ENCODE measurements around the gene KRT73. TPM values are rescaled to one million over a fixed set of nuclear protein-coding genes. Genes with fewer than 3 reads are reported as not detected.

Gene KRT73
- total and polyA plus RNA-seq, 2 experiments from 2014 or later, result not detected

DNA sequence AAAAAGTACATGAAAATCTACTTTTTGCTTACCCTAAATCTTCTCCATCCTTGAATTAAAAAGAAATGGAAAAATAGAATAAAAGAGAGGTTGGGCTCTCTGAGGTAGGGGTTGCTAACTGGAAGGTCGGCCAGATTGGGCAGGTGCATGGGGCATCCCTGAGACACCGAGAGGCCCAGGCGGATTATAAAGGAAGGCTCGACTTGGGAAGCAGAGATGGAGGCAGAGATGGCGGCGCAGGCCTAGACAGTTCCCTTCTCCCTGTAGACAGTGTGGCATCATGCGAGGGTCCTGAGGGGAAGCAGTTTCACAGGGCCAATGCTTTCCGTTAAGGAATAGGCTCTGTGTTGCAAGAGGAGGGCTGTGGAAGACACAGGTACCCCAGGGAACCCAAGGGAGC, 41.0 kb downstream of the KRT73 start (continued):
- TF ChIP-seq, protein P1, sequence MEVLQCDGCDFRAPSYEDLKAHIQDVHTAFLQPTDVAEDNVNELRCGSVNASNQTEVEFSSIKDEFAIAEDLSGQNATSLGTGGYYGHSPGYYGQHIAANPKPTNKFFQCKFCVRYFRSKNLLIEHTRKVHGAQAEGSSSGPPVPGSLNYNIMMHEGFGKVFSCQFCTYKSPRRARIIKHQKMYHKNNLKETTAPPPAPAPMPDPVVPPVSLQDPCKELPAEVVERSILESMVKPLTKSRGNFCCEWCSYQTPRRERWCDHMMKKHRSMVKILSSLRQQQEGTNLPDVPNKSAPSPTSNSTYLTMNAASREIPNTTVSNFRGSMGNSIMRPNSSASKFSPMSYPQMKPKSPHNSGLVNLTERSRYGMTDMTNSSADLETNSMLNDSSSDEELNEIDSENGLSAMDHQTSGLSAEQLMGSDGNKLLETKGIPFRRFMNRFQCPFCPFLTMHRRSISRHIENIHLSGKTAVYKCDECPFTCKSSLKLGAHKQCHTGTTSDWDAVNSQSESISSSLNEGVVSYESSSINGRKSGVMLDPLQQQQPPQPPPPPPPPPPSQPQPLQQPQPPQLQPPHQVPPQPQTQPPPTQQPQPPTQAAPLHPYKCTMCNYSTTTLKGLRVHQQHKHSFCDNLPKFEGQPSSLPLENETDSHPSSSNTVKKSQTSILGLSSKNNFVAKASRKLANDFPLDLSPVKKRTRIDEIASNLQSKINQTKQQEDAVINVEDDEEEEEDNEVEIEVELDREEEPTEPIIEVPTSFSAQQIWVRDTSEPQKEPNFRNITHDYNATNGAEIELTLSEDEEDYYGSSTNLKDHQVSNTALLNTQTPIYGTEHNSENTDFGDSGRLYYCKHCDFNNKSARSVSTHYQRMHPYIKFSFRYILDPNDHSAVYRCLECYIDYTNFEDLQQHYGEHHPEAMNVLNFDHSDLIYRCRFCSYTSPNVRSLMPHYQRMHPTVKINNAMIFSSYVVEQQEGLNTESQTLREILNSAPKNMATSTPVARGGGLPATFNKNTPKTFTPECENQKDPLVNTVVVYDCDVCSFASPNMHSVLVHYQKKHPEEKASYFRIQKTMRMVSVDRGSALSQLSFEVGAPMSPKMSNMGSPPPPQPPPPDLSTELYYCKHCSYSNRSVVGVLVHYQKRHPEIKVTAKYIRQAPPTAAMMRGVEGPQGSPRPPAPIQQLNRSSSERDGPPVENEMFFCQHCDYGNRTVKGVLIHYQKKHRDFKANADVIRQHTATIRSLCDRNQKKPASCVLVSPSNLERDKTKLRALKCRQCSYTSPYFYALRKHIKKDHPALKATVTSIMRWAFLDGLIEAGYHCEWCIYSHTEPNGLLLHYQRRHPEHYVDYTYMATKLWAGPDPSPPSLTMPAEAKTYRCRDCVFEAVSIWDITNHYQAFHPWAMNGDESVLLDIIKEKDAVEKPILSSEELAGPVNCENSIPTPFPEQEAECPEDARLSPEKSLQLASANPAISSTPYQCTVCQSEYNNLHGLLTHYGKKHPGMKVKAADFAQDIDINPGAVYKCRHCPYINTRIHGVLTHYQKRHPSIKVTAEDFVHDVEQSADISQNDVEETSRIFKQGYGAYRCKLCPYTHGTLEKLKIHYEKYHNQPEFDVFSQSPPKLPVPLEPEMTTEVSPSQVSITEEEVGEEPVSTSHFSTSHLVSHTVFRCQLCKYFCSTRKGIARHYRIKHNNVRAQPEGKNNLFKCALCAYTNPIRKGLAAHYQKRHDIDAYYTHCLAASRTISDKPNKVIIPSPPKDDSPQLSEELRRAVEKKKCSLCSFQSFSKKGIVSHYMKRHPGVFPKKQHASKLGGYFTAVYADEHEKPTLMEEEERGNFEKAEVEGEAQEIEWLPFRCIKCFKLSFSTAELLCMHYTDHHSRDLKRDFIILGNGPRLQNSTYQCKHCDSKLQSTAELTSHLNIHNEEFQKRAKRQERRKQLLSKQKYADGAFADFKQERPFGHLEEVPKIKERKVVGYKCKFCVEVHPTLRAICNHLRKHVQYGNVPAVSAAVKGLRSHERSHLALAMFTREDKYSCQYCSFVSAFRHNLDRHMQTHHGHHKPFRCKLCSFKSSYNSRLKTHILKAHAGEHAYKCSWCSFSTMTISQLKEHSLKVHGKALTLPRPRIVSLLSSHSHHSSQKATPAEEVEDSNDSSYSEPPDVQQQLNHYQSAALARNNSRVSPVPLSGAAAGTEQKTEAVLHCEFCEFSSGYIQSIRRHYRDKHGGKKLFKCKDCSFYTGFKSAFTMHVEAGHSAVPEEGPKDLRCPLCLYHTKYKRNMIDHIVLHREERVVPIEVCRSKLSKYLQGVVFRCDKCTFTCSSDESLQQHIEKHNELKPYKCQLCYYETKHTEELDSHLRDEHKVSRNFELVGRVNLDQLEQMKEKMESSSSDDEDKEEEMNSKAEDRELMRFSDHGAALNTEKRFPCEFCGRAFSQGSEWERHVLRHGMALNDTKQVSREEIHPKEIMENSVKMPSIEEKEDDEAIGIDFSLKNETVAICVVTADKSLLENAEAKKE (CRISPR knock-in tag; IDR thresholded peaks at IDR 0.05), result no peak
- TF ChIP-seq, protein P2, sequence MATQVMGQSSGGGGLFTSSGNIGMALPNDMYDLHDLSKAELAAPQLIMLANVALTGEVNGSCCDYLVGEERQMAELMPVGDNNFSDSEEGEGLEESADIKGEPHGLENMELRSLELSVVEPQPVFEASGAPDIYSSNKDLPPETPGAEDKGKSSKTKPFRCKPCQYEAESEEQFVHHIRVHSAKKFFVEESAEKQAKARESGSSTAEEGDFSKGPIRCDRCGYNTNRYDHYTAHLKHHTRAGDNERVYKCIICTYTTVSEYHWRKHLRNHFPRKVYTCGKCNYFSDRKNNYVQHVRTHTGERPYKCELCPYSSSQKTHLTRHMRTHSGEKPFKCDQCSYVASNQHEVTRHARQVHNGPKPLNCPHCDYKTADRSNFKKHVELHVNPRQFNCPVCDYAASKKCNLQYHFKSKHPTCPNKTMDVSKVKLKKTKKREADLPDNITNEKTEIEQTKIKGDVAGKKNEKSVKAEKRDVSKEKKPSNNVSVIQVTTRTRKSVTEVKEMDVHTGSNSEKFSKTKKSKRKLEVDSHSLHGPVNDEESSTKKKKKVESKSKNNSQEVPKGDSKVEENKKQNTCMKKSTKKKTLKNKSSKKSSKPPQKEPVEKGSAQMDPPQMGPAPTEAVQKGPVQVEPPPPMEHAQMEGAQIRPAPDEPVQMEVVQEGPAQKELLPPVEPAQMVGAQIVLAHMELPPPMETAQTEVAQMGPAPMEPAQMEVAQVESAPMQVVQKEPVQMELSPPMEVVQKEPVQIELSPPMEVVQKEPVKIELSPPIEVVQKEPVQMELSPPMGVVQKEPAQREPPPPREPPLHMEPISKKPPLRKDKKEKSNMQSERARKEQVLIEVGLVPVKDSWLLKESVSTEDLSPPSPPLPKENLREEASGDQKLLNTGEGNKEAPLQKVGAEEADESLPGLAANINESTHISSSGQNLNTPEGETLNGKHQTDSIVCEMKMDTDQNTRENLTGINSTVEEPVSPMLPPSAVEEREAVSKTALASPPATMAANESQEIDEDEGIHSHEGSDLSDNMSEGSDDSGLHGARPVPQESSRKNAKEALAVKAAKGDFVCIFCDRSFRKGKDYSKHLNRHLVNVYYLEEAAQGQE (IDR thresholded peaks at IDR 0.05; ENCODE audit: unreplicated experiment), result no peak
- TF ChIP-seq CREB1 (CRISPR knock-in tag; IDR thresholded peaks at IDR 0.05; ENCODE audit: low read depth) (no peak), NANOG (IDR thresholded peaks at IDR 0.05; ENCODE audit: borderline replicate concordance) (no peak), ZNF114 (CRISPR knock-in tag; IDR thresholded peaks at IDR 0.05) (no peak)
- TF ChIP-seq, protein P3, sequence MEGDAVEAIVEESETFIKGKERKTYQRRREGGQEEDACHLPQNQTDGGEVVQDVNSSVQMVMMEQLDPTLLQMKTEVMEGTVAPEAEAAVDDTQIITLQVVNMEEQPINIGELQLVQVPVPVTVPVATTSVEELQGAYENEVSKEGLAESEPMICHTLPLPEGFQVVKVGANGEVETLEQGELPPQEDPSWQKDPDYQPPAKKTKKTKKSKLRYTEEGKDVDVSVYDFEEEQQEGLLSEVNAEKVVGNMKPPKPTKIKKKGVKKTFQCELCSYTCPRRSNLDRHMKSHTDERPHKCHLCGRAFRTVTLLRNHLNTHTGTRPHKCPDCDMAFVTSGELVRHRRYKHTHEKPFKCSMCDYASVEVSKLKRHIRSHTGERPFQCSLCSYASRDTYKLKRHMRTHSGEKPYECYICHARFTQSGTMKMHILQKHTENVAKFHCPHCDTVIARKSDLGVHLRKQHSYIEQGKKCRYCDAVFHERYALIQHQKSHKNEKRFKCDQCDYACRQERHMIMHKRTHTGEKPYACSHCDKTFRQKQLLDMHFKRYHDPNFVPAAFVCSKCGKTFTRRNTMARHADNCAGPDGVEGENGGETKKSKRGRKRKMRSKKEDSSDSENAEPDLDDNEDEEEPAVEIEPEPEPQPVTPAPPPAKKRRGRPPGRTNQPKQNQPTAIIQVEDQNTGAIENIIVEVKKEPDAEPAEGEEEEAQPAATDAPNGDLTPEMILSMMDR (conservative IDR thresholded peaks at IDR 0.05; ENCODE audit: low read depth in 2 of 2), result no peak

Measured in GM23338 (cell line).